HG03064 (cell line): ENCODE data around the gene NODAL.

Experiments used
- ATAC-seq: cut with Tn5 transposase; IDR thresholded peaks from one replicate; pipeline ENCODE4 v1.9.1; 2021; ENCODE audit warnings: low read depth; ENCODE audit not compliant: unreplicated experiment

The NODAL gene

GRCh38 chr10:70465278-70465677 lies 23.8 kb upstream of the NODAL start:
- no peak for ATAC-seq

- no peak for ATAC-seq
Observed at GRCh38 chr10:70462349-70462984, 21.0 kb upstream of the NODAL start.

GRCh38 chr10:70461397-70462348 lies 20.2 kb upstream of the NODAL start:
- ATAC-seq: no peak

- no peak for ATAC-seq
Observed at GRCh38 chr10:70459774-70460490, 18.5 kb upstream of the NODAL start.

GRCh38 chr10:70459061-70459773 lies 17.7 kb upstream of the NODAL start:
- ATAC-seq: no peak

GRCh38 chr10:70458329-70459060 lies 17.0 kb upstream of the NODAL start:
- no peak for ATAC-seq

GRCh38 chr10:70457759-70458305 lies 16.4 kb upstream of the NODAL start:
- ATAC-seq: no peak

GRCh38 chr10:70456164-70456563 lies 14.7 kb upstream of the NODAL start:
- ATAC-seq: no peak

- ATAC-seq: no peak
Observed at GRCh38 chr10:70455213-70455630, 13.7 kb upstream of the NODAL start.

- ATAC-seq: no peak
Observed at GRCh38 chr10:70448236-70448635, 6.8 kb upstream of the NODAL start.

GRCh38 chr10:70445718-70446657 lies 4.5 kb upstream of the NODAL start:
- ATAC-seq: no peak

- ATAC-seq: no peak
Observed at GRCh38 chr10:70444744-70445143, 3.3 kb upstream of the NODAL start.

- no peak for ATAC-seq
Observed at GRCh38 chr10:70442332-70442988, 979 bp upstream of the NODAL start.

GRCh38 chr10:70441895-70442309 lies 421 bp upstream of the NODAL start:
- ATAC-seq: no peak

GRCh38 chr10:70440296-70441160 lies 953 bp downstream of the NODAL start:
- ATAC-seq: no peak

- no peak for ATAC-seq
Observed at GRCh38 chr10:70437721-70438120, 3.8 kb downstream of the NODAL start.
